Chondrocyte (in vitro differentiated cells): ENCODE data around the gene CD163L1. TPM values are rescaled to one million over a fixed set of nuclear protein-coding genes. Genes with fewer than 3 reads are reported as not detected.

Experiments used
- DNase-seq: peaks from one replicate; pipeline ENCODE4 v3.0.0; 2021; ENCODE audit warnings: mixed read lengths, low spot score
- H3K27ac Mint-ChIP-seq: one replicate; pipeline ENCODE4 v1.8.0; 2021; ENCODE audit warnings: mild to moderate bottlenecking, moderate library complexity, mixed read lengths; ENCODE audit not compliant: unreplicated experiment
- H3K27me3 Mint-ChIP-seq: 2 replicates; pipeline ENCODE4 v1.8.0; 2021; ENCODE audit warnings: low read depth, mixed read lengths
- H3K36me3 Mint-ChIP-seq: 2 replicates; pipeline ENCODE4 v1.8.0; 2021; ENCODE audit warnings: low read depth, mixed read lengths
- H3K4me1 Mint-ChIP-seq: 2 replicates; pipeline ENCODE4 v1.8.0; 2021; ENCODE audit warnings: low read depth, mild to moderate bottlenecking, mixed read lengths
- H3K4me3 Mint-ChIP-seq: one replicate; pipeline ENCODE4 v1.8.0; 2021; ENCODE audit warnings: mild to moderate bottlenecking, moderate library complexity, mixed read lengths; ENCODE audit not compliant: unreplicated experiment
- H3K9me3 Mint-ChIP-seq: 2 replicates; pipeline ENCODE4 v1.8.0; 2021; ENCODE audit warnings: low read depth, mixed read lengths
- CTCF ChIP-seq: fragments of 200-600 bp; sonication (generic); IDR thresholded peaks from 2 replicates; pipeline ENCODE4 v1.5.0; 2021; ENCODE audit warnings: antibody characterized with exemption, mild to moderate bottlenecking, moderate library complexity
- total RNA-seq: library from RNA; stranded (reverse); gene quantifications from 3 replicates; pipeline ENCODE4 v1.2.1, GENCODE V29; 2021

The CD163L1 gene
- total RNA-seq, 1 donor from 2014 or later: 3.8 TPM

- TF ChIP-seq CTCF: no peak
- H3K9me3 Mint-ChIP-seq: peaks cover 16% of the 10 kb centered on the region
These were observed 9.3 kb downstream of the CD163L1 start for GRCh38 chr12:7434670-7435069.

GRCh38 chr12:7433276-7433822 lies 10.6 kb downstream of the CD163L1 start:
- Mint-ChIP-seq H3K4me3 (no peak overlapping the region), H3K27ac (no peak overlapping the region), H3K4me1 (no peaks in the 10 kb centered on the region), H3K36me3 (no peaks in the 10 kb centered on the region), H3K27me3 (no peaks in the 10 kb centered on the region), H3K9me3 (peaks cover 4% of the 10 kb centered on the region)
- TF ChIP-seq CTCF: no peak
- DNase-seq: no peak

More at GRCh38 chr12:7434670-7435069, 9.3 kb downstream of the CD163L1 start:
- H3K27ac Mint-ChIP-seq: no peak overlapping the region
- H3K4me1 Mint-ChIP-seq: peaks cover 3% of the 10 kb centered on the region
- DNase-seq: no peak
- peaks cover 3% of the 10 kb centered on the region for H3K36me3 Mint-ChIP-seq
- no peak overlapping the region for H3K4me3 Mint-ChIP-seq
- no peaks in the 10 kb centered on the region for H3K27me3 Mint-ChIP-seq

- no peaks in the 10 kb centered on the region for H3K36me3 Mint-ChIP-seq
- no peaks in the 10 kb centered on the region for H3K4me1 Mint-ChIP-seq
- H3K27ac Mint-ChIP-seq: no peak overlapping the region
- no peaks in the 10 kb centered on the region for H3K27me3 Mint-ChIP-seq
- H3K9me3 Mint-ChIP-seq: no peaks in the 10 kb centered on the region
- no peak overlapping the region for H3K4me3 Mint-ChIP-seq
- TF ChIP-seq CTCF: no peak
- DNase-seq: no peak
These were observed 11.8 kb downstream of the CD163L1 start for GRCh38 chr12:7431993-7432685.

- no peak overlapping the region for H3K4me3 Mint-ChIP-seq
- H3K27me3 Mint-ChIP-seq: peaks cover 3% of the 10 kb centered on the region
- H3K9me3 Mint-ChIP-seq: no peaks in the 10 kb centered on the region
- no peak for TF ChIP-seq CTCF
- no peak overlapping the region for H3K27ac Mint-ChIP-seq
- DNase-seq: no peak
- no peaks in the 10 kb centered on the region for H3K36me3 Mint-ChIP-seq
- H3K4me1 Mint-ChIP-seq: no peaks in the 10 kb centered on the region
These were observed 32.6 kb downstream of the CD163L1 start for GRCh38 chr12:7411343-7411742.

- H3K27me3 Mint-ChIP-seq: no peaks in the 10 kb centered on the region
- no peaks in the 10 kb centered on the region for H3K36me3 Mint-ChIP-seq
- no peaks in the 10 kb centered on the region for H3K9me3 Mint-ChIP-seq
- no peaks in the 10 kb centered on the region for H3K4me1 Mint-ChIP-seq
- no peak overlapping the region for H3K4me3 Mint-ChIP-seq
- DNase-seq: no peak
- no peak overlapping the region for H3K27ac Mint-ChIP-seq
- no peak for TF ChIP-seq CTCF
These were observed 39.7 kb downstream of the CD163L1 start for GRCh38 chr12:7404275-7404674.
